AG09319 (cell line): Measurements from ENCODE around the gene KRTAP5-5.

ENCODE experiments used
- DNase-seq: peaks from one replicate; pipeline ENCODE4 v3.0.0-alpha.2; 2010; ENCODE audit warnings: low read depth; ENCODE audit errors: extremely low read depth
- CTCF ChIP-seq: IDR thresholded peaks from 2 replicates; pipeline ENCODE4 v1.5.1; 2011; ENCODE audit warnings: low read depth, mild to moderate bottlenecking, inconsistent platforms, low read length, moderate library complexity

KRTAP5-5 gene

GRCh38 chr11:1636291-1636950 is 6.8 kb downstream of the KRTAP5-5 start:
- no peak for DNase-seq
- TF ChIP-seq CTCF = no peak

GRCh38 chr11:1637628-1638027 is 8.1 kb downstream of the KRTAP5-5 start:
- no peak for DNase-seq
- TF ChIP-seq CTCF = no peak

- DNase-seq = no peak
These were observed 8.8 kb downstream of the KRTAP5-5 start for GRCh38 chr11:1638344-1638743.

GRCh38 chr11:1639102-1639620 is 9.6 kb downstream of the KRTAP5-5 start:
- no peak for TF ChIP-seq CTCF
- DNase-seq = no peak

More at GRCh38 chr11:1638344-1638743, 8.8 kb downstream of the KRTAP5-5 start:
- TF ChIP-seq CTCF = no peak

- TF ChIP-seq CTCF = no peak
- DNase-seq = no peak
These were observed 10.1 kb downstream of the KRTAP5-5 start for GRCh38 chr11:1639666-1640065.

- TF ChIP-seq CTCF = peak; percentile 75
- no peak for DNase-seq
These were observed 10.7 kb downstream of the KRTAP5-5 start for GRCh38 chr11:1640076-1640946.

GRCh38 chr11:1641096-1641495 is 11.5 kb downstream of the KRTAP5-5 start:
- no peak for TF ChIP-seq CTCF
- DNase-seq = no peak
